HG02970 (cell line): ENCODE data around the gene PDPK1.
"Not testable (repeated sequence)": the region's sequence is repeated elsewhere in the genome, so short reads cannot be mapped to it uniquely, and the experiment has no call there.

Experiments used
- ATAC-seq: cut with Tn5 transposase; IDR thresholded peaks from one replicate; pipeline ENCODE4 v1.9.1; 2021; ENCODE audit warnings: mild to moderate bottlenecking, moderate library complexity, moderate number of reproducible peaks; ENCODE audit not compliant: unreplicated experiment, low FRiP score

The PDPK1 gene

GRCh38 chr16:2604016-2604369 lies 66.2 kb downstream of the PDPK1 start:
- ATAC-seq: not testable (repeated sequence)

DNA sequence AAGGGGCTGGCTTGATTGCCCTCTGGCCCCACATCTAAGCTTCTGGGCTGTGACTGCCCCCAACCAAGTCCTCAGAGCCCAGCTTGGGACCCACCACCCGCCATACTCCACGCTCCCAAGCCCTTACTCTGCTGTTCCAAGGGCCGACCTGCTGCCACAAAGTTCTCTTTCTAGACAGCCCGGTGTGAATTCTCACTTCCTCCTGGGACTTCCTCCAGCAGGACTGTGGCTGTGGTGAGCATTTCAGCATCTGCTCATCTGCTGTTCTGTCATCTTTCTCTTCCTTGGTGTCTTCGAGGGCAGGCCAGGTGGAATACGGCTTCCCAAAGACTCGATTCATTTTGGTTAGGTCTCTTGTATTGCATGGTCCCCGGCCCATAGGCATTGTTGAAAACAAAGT lies 69.0 kb downstream of the PDPK1 start:
- ATAC-seq: not testable (repeated sequence)

- ATAC-seq: not testable (repeated sequence)
Observed at GRCh38 chr16:2609345-2609744, 71.5 kb downstream of the PDPK1 start.

DNA sequence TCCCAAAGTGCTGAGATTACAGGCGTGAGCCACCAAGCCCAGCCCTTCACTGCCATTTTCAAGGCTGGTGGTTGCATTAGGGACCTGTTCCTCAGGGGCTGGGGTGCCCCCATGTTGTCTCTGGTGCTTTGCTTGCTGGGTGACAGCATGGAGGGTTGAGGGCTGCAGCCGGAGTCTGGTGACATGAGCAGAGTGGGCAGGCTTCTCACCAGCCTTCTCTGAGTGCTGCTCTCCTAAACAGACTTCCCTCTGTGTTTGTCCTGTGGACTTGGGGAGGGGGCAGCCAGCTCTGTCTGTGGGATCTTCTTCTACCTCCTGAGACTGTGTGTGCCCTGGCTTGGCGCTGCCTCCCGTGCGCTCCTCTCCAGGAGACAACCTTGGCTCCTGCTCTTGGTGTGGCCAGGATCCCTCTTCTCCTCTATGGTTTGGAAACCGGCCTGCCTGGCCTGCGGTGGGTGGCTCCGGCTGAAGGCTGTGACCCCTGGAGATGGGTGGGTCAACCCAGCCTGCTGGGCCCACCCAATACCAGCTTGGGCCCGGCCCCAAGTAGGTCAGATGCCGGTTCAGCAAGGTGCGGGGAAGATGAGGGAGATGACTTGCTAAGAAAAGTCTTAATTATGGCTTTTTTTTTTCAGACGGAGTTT lies 72.1 kb downstream of the PDPK1 start:
- no peak for ATAC-seq

DNA sequence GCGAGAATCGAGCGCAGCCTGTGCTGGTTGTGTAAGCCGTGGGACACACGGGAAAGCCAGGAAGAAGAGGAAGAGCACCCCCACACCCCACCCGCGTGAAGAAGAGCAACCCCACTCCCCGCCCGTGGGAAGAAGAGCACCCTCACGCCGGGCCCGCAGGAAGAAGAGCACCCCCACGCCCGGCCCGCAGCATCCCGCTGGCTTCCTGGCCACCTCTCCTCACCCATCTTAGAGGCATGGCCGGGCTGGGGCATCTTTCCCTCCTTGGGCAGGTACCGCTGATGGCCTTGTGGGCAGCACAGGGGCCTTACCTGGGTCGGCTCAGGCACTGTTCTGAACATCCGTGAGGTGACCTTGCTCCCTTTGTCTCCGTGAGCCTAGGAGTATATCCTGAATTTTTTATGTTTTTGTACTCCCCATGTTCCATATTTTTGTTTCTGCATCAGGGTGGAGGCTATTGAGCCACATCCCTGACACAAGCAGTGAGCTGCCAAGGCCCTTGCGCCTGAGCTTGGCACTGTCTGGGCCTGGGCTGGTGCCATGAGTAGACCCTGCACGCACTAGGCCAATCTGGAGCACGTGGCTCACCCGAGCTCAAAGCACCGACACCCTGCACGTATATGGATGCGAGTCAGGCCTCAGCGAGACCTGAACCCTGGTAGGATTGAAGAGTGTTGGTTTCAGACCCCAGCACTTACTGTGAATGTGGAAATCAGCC lies 73.1 kb downstream of the PDPK1 start:
- ATAC-seq: no peak

GRCh38 chr16:2611499-2611862 lies 73.7 kb downstream of the PDPK1 start:
- ATAC-seq: no peak

- ATAC-seq: not testable (repeated sequence)
Observed at GRCh38 chr16:2611877-2612276, 74.1 kb downstream of the PDPK1 start.

DNA sequence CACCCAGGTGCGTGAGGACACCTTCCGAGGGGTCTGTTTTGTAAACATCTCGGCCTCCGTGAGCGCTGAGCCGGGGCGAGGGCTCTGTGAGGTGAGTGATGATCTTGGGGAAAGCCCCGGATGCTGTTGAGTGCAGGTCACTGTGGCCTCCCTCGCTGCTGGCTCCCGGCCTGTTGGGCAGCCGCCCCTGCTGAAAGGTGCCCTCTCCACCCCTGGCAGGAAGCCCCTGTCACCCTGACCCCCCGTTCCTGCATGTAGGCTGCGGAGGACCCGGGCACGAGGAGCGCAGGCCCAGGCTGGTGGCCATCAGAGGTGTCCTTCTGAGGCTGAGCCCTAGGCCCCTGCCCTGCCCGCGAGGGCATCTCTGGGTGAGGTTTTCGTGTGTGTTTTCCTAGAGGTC lies 75.4 kb downstream of the PDPK1 start:
- not testable (repeated sequence) for ATAC-seq

DNA sequence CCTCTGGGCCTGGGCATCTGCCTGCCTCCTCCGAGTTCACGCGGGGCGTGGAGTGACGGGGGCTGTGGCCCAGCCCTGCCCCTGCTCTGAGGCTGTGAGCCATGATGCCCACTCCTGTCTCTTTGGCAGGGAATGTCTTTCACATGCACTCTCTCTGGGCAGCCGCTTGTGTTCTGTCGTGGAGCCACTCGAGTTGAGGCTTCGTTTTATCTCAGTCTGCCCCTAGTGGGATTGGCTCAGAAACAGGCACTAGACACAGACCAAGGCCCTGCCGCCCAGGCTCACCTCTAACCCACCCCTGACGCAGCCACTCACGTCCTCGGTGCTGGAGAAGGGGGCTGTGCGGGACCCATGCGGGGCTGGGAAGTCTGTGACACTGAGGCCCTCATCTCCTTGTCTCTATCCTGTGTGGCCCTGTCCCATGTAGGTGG lies 77.0 kb downstream of the PDPK1 start:
- no peak for ATAC-seq

DNA sequence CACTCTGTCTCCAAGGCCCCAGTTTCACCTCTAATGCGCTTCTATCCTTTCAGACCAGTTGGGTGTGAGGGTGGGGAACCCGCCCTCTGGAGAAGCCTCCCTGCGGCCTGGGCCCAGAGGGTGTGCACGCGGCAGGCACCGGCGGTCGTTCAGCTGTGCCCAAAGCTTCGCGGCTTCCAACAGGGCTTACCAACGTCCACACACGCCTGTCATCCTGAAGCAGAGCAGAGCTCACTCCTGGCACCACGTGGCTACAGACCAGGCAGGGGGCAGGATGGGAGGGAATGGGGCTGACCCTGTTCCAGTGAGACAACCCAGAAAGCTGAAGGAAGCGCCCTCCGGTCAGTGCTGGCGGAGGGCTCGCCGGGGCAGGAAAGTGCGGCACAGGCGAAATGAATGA lies 81.1 kb downstream of the PDPK1 start:
- ATAC-seq: not testable (repeated sequence)

GRCh38 chr16:2619628-2620027 lies 81.8 kb downstream of the PDPK1 start:
- ATAC-seq: not testable (repeated sequence)

DNA sequence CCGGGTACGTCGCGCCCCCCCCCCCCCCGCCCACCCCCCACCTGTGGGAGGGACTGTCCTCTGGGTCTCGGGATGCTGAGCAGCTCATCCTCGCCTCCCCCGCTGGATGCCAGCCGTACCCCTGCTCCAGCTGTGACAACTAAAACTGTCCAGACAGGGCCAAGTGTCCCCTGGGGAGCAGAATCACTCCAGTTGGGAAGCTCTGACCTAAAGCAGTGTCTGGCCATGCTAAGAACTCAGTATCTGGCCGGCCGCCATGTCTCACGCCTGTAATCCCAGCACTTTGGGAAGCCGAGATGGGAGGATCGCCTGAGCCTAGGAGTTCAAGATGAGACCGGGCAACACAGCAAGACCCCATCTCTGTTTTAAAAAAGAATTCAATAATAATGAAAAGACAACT lies 83.0 kb downstream of the PDPK1 start:
- ATAC-seq: not testable (repeated sequence)

- not testable (repeated sequence) for ATAC-seq
Observed at GRCh38 chr16:2621395-2621794, 83.6 kb downstream of the PDPK1 start.

- ATAC-seq: not testable (repeated sequence)
Observed at GRCh38 chr16:2627075-2627474, 89.3 kb downstream of the PDPK1 start.

DNA sequence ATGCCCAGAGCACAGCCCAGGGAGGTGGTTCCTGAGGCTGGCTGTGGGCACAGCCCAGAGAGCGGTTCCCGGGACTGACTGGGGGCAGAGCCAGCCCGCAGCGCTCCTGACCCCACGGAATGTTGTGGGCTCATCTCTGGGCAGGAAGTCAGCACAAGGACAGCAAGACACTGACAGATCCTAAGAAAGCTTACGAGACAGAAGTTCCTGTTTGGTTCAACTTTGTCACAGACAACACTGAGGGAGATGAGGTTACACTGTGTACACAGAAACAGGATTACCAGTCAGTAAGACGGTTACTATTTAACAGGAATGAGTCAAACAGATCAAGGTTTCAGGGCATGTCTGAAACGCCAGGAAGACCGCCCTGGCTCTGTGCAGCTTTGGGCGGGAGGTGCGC lies 93.4 kb downstream of the PDPK1 start:
- peak; percentile 55 for ATAC-seq

- not testable (repeated sequence) for ATAC-seq
Observed at GRCh38 chr16:2632291-2632690, 94.5 kb downstream of the PDPK1 start.

GRCh38 chr16:2639071-2639721 lies 101.4 kb downstream of the PDPK1 start:
- not testable (repeated sequence) for ATAC-seq

DNA sequence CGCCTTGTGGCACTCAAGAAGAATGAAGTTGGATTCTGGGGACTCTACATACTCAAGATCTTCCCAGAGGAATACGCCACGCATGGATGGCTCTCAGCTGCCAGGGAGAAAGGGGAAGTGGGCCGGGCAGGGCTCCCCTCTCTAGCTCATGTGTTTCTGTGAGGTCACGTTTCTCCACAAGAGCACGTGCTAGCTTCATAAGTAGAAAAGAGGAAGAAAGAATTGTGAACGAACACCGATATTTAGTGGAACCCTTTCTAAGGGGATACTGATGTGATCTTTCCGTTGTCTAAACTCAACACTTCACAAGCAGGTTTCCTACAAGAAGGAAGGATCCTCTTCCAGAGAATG lies 101.9 kb downstream of the PDPK1 start:
- not testable (repeated sequence) for ATAC-seq

GRCh38 chr16:2642561-2642960 lies 104.7 kb downstream of the PDPK1 start:
- not testable (repeated sequence) for ATAC-seq

DNA sequence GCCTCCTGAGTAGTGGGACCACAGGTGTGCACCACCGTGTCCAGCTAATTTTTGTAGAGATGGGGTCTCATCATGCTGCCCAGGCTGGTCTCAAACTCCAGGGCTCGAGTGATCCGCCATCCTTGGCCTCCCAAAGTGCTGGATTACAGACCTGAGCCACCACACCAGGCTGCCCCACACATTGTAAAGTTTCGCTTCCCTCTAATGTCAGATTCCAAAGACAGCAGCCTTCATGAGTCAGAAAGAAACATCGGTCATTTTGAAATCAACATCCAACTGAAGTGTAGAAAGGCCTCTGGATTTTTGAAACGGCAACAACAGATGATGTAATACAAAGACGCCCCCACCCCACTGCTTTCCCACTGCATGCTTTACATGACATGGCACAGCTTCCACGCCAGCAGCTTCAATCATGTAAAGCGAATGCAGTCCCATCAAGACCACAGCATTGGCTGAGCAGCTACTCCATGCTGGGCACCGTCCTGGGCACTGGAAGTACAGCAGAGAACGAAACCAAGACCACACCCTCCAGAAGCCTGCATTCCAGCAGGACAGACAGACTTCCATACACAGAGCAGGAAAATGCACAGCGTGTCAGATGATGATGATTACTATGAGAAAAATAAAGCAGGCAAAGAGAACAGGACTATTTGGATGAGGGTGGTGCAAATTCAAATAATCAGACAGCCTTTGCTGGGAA lies 107.1 kb downstream of the PDPK1 start:
- ATAC-seq: not testable (repeated sequence)

- not testable (repeated sequence) for ATAC-seq
Observed at GRCh38 chr16:2651268-2651871, 113.5 kb downstream of the PDPK1 start.
